ENCODE data around the gene RRAS2.

The RRAS2 gene

GRCh38 chr11:14380125-14380936, 21.3 kb upstream of the RRAS2 start:
- H3K4me3 ChIP-seq (ENCODE audit: low read depth, low read length) = no peak overlapping the region
- TF ChIP-seq CTCF (IDR thresholded peaks at IDR 0.05; ENCODE audit: borderline replicate concordance, insufficient read depth, low read depth, low read length) = no peak

- no peak for TF ChIP-seq CTCF (IDR thresholded peaks at IDR 0.05; ENCODE audit: borderline replicate concordance, insufficient read depth, low read depth, low read length)
Observed at GRCh38 chr11:14378171-14378570, 19.2 kb upstream of the RRAS2 start.

GRCh38 chr11:14376920-14377319, 17.9 kb upstream of the RRAS2 start:
- H3K4me3 ChIP-seq (ENCODE audit: low read depth, low read length) = no peak overlapping the region
- TF ChIP-seq CTCF (IDR thresholded peaks at IDR 0.05; ENCODE audit: borderline replicate concordance, insufficient read depth, low read depth, low read length) = no peak

More at GRCh38 chr11:14378171-14378570, 19.2 kb upstream of the RRAS2 start:
- no peak overlapping the region for H3K4me3 ChIP-seq (ENCODE audit: low read depth, low read length)

- no peak; the same call in 1 of the 2 replicates for TF ChIP-seq CTCF (IDR thresholded peaks at IDR 0.05; ENCODE audit: borderline replicate concordance, insufficient read depth, low read depth, low read length)
- no peak overlapping the region for H3K4me3 ChIP-seq (ENCODE audit: low read depth, low read length)
Observed at GRCh38 chr11:14374922-14375830, 16.2 kb upstream of the RRAS2 start.

- H3K4me3 ChIP-seq (ENCODE audit: low read depth, low read length) = no peak overlapping the region
- TF ChIP-seq CTCF (IDR thresholded peaks at IDR 0.05; ENCODE audit: borderline replicate concordance, insufficient read depth, low read depth, low read length) = no peak
Observed at GRCh38 chr11:14373941-14374646, 15.1 kb upstream of the RRAS2 start.

- H3K4me3 ChIP-seq (ENCODE audit: low read depth, low read length) = no peak overlapping the region
- TF ChIP-seq CTCF (IDR thresholded peaks at IDR 0.05; ENCODE audit: borderline replicate concordance, insufficient read depth, low read depth, low read length) = no peak
Observed at GRCh38 chr11:14372011-14372410, 13.0 kb upstream of the RRAS2 start.

Measured in GM12875 (cell line).